ENCODE measurements around the gene IL20. TPM values are rescaled to one million over a fixed set of nuclear protein-coding genes. Genes with fewer than 3 reads are reported as not detected.

The IL20 gene
- total RNA-seq, 1 experiment from 2014 or later: not detected

DNA sequence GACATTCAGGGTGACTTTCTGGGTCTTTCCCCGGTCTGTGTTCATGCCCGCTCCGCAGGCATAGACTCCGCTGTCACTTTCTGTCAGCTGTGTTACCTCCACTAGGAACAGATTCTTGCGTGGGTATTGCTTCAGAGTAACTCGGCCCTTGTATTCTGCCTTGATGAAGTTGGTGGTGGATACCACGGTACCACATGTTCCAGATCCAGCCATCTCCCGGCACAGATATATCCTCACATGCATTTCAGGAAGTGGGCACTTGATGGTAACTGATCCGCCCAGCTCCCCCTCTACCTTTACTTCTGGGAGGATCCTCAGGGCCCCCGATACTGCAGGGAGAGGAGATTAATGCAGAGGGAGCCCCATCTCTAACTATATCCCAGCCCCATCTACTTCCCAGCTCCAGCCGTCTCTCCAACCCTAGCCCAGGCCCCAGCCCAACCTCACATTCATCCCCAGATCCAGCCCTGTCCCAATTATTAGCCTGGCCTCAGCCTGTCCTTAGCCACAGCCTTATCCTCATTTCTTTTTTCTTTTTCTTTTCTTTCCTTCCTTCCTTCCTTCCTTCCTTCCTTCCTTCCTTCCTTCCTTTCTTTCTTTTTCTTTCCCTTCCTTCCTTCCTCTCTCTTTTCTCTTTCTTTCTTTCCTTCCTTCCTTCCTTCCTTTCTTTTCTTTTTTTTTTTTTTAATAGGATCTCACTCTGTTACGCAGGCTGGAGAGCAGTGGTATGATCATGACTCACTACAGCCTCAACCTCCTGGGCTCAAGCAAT, 48.5 kb downstream of the IL20 start:
- in situ Hi-C loops (cut with HindIII; ENCODE audit: low sequenced_read_pairs): no loop called here
- DNase-seq (ENCODE audit: low spot score): no peak

DNA sequence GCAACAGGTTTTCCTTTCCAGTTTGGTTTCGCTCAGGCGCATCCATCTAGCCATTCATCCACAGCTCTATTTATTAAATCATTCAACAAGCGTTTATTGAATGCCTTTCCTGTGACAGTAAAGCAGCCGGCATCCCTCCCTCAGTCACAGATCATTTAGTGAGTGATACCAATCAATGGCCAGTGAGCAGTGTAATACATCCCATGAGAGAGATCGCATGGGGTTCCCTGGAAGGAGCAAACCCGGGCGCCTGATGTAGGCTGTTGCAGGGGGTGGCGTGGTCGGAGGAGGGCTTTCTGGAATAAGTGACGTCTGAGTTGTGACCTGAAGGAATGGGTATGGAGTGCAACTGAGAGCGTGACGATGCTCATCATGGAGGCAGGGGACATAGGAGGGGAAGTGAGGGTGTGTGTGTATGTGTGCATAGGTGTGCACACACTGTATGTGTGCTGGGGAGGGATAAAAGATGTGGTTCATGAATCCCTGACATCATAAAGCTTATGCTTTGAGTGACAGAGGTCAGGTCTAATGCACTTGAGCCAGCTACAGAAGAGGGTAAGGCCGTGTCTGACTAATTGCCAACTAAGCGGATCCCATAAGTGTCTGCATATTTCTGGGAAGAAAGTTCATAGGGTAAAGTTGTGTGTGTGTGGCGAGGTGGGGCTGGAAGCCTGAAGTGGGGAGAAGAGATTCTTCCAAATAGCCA, 49.8 kb downstream of the IL20 start:
- in situ Hi-C loops (cut with HindIII; ENCODE audit: low sequenced_read_pairs): no loop called here
- no peak for DNase-seq (ENCODE audit: low spot score)

GRCh38 chr1:206916000-206916709, 50.7 kb downstream of the IL20 start:
- no peak for DNase-seq (ENCODE audit: low spot score)
- in situ Hi-C loops (cut with HindIII; ENCODE audit: low sequenced_read_pairs): no loop called here

GRCh38 chr1:206918076-206918475, 52.7 kb downstream of the IL20 start:
- no peak for DNase-seq (ENCODE audit: low spot score)
- in situ Hi-C loops (cut with HindIII; ENCODE audit: low sequenced_read_pairs): no loop called here

Other genes with a start within 250 kb of the IL20 start
- gene DYRK3, start 230.1 kb upstream of the IL20 start, total RNA-seq (2014; rRNA removed; shearing (Covaris generic)): 22.2 and 24.1 TPM in 2 replicates
- 25.7 and 32.7 TPM in 2 replicates for gene MAPKAPK2, start 180.7 kb upstream of the IL20 start, total RNA-seq (2014; rRNA removed; shearing (Covaris generic))
- gene IL19, start 94.8 kb upstream of the IL20 start, total RNA-seq (2014; rRNA removed; shearing (Covaris generic)): not detected in 2 replicates
- gene IL10, start 93.1 kb upstream of the IL20 start, total RNA-seq (2014; rRNA removed; shearing (Covaris generic)): not detected in 2 replicates
- not detected in 2 replicates for gene IL24, start 31.8 kb downstream of the IL20 start, total RNA-seq (2014; rRNA removed; shearing (Covaris generic))
- not detected in 2 replicates for gene FCMR, start 56.3 kb downstream of the IL20 start, total RNA-seq (2014; rRNA removed; shearing (Covaris generic))
- gene PIGR, start 80.8 kb downstream of the IL20 start, total RNA-seq (2014; rRNA removed; shearing (Covaris generic)): not detected in 2 replicates
- not detected in 2 replicates for gene FCAMR, start 104.8 kb downstream of the IL20 start, total RNA-seq (2014; rRNA removed; shearing (Covaris generic))
- gene C1orf116, start 167.1 kb downstream of the IL20 start, total RNA-seq (2014; rRNA removed; shearing (Covaris generic)): not detected in 2 replicates
- gene YOD1, start 185.6 kb downstream of the IL20 start, total RNA-seq (2014; rRNA removed; shearing (Covaris generic)): 9.6 and 14.9 TPM in 2 replicates
- 18.8 and 25.6 TPM in 2 replicates for gene PFKFB2, start 187.7 kb downstream of the IL20 start, total RNA-seq (2014; rRNA removed; shearing (Covaris generic))
- gene C4BPB, start 223.2 kb downstream of the IL20 start, total RNA-seq (2014; rRNA removed; shearing (Covaris generic)): not detected in 2 replicates
- gene C4BPA, start 238.6 kb downstream of the IL20 start, total RNA-seq (2014; rRNA removed; shearing (Covaris generic)): not detected in 2 replicates